IMR-90 (cell line): ENCODE measurements around the gene PNMA8A. TPM values are rescaled to one million over a fixed set of nuclear protein-coding genes. Genes with fewer than 3 reads are reported as not detected.

Experiments used
- ATAC-seq: fragments of 200-7000 bp; cut with Tn5 transposase; 2 replicates; pipeline ENCODE4 v1.9.1; 2020; ENCODE audit warnings: low read depth, mild to moderate bottlenecking, moderate library complexity
- BruUV-seq: library from RNA; stranded (reverse); fragments of 400-500 nt; replicated peaks from 2 replicates; lab custom pipeline; 2021; lab: Mats Ljungman, UMichigan
- CTCF ChIA-PET: fragments of 300-600 bp; formaldehyde crosslinking; extraction: SDS; loops from one replicate; lab custom pipeline; 2021; ENCODE audit warnings: antibody characterized with exemption; lab: Yijun Ruan, JAX
- POLR2A ChIA-PET: fragments of 300-600 bp; sonication (Branson Sonifier 250); formaldehyde crosslinking; loops from one replicate; lab custom pipeline; 2022; ENCODE audit warnings: antibody characterized with exemption; ENCODE audit not compliant: unreplicated experiment; lab: Charles Lee
- DNase-seq: peaks from one replicate; pipeline ENCODE4 v3.0.0; 2013
- H2AFZ ChIP-seq: replicated peaks from 2 replicates; pipeline ENCODE3; 2013; ENCODE audit warnings: low read length, mild to moderate bottlenecking; ENCODE audit not compliant: poor library complexity
- H2AK5ac ChIP-seq: 2 replicates; pipeline ENCODE4 v1.6.1; 2013; ENCODE audit warnings: low read depth, low read length, inconsistent platforms
- H2AK9ac ChIP-seq: replicated peaks from 2 replicates; pipeline ENCODE3; 2013; ENCODE audit warnings: mild to moderate bottlenecking, low read depth, low read length, moderate library complexity; ENCODE audit not compliant: poor library complexity
- H2BK120ac ChIP-seq: 2 replicates; pipeline ENCODE4 v1.6.1; 2013; ENCODE audit warnings: low read depth, low read length, inconsistent platforms
- H2BK15ac ChIP-seq: 3 replicates; pipeline ENCODE4 v1.6.1; 2013; ENCODE audit warnings: low read depth, low read length, inconsistent platforms
- H2BK20ac ChIP-seq: 2 replicates; pipeline ENCODE4 v1.6.1; 2013; ENCODE audit warnings: low read depth, mild to moderate bottlenecking, inconsistent platforms, low read length, moderate library complexity
- H2BK5ac ChIP-seq: 2 replicates; pipeline ENCODE4 v1.6.1; 2013; ENCODE audit warnings: mild to moderate bottlenecking, low read depth, low read length, inconsistent platforms; ENCODE audit not compliant: poor library complexity, severe bottlenecking
- H3K14ac ChIP-seq: replicated peaks from 2 replicates; pipeline ENCODE4 v1.6.1; 2013; ENCODE audit warnings: low read depth, low read length, inconsistent platforms
- H3K18ac ChIP-seq: 2 replicates; pipeline ENCODE4 v1.6.1; 2013; ENCODE audit warnings: low read depth, low read length, control low read depth
- H3K23ac ChIP-seq: 2 replicates; pipeline ENCODE4 v1.6.1; 2013; ENCODE audit warnings: low read depth, low read length, inconsistent platforms
- H3K27ac ChIP-seq: 2 replicates; pipeline ENCODE4 v1.5.1; 2013; ENCODE audit warnings: mild to moderate bottlenecking, control low read depth, low read length; ENCODE audit not compliant: insufficient read depth
- H3K27me3 ChIP-seq: 2 replicates; pipeline ENCODE4 v1.6.1; 2013; ENCODE audit warnings: low read length; ENCODE audit not compliant: control insufficient read depth, insufficient read depth
- H3K36me3 ChIP-seq: 2 replicates; pipeline ENCODE4 v1.6.1; 2013; ENCODE audit warnings: low read length, mixed read lengths; ENCODE audit not compliant: control insufficient read depth, insufficient read depth
- H3K4ac ChIP-seq: 2 replicates; pipeline ENCODE4 v1.6.1; 2013; ENCODE audit warnings: low read depth, low read length, inconsistent platforms
- H3K4me1 ChIP-seq: 2 replicates; pipeline ENCODE4 v1.6.1; 2013; ENCODE audit warnings: low read length, mixed read lengths; ENCODE audit not compliant: control insufficient read depth, insufficient read depth
- H3K4me2 ChIP-seq: 2 replicates; pipeline ENCODE4 v1.6.1; 2013; ENCODE audit warnings: low read depth, mild to moderate bottlenecking, control low read depth, low read length, moderate library complexity
- H3K4me3 ChIP-seq: 2 replicates; pipeline ENCODE4 v1.5.1; 2013; ENCODE audit warnings: low read depth, mild to moderate bottlenecking, control low read depth, low read length, moderate library complexity; ENCODE audit not compliant: insufficient read depth
- H3K56ac ChIP-seq: 2 replicates; pipeline ENCODE4 v1.6.1; 2013; ENCODE audit warnings: low read length, inconsistent platforms; ENCODE audit not compliant: insufficient read depth; ENCODE audit errors: extremely low read depth
- H3K79me1 ChIP-seq, 2 experiments: 2 replicates each; pipeline ENCODE4 v1.6.1; 2013; ENCODE audit warnings: low read length in 2 of 2, inconsistent platforms in 1 of 2, low read depth in 1 of 2
- H3K9ac ChIP-seq: 2 replicates; pipeline ENCODE4 v1.6.1; 2013; ENCODE audit warnings: low read depth, low read length, control low read depth
- H3K9me1 ChIP-seq: 2 replicates; pipeline ENCODE4 v1.6.1; 2013; ENCODE audit warnings: low read length, inconsistent platforms; ENCODE audit not compliant: insufficient read depth
- H3K9me3 ChIP-seq: 2 replicates; pipeline ENCODE4 v1.6.1; 2013; ENCODE audit warnings: low read length; ENCODE audit not compliant: control insufficient read depth, insufficient read depth
- H4K20me1 ChIP-seq: 2 replicates; pipeline ENCODE4 v1.6.1; 2013; ENCODE audit warnings: low read length, inconsistent platforms; ENCODE audit not compliant: insufficient read depth
- H4K5ac ChIP-seq: 2 replicates; pipeline ENCODE4 v1.6.1; 2013; ENCODE audit warnings: mild to moderate bottlenecking, low read depth, low read length, control low read depth
- H4K8ac ChIP-seq, 2 experiments: 2 replicates each; pipeline ENCODE4 v1.6.1; 2013; ENCODE audit warnings: low read depth in 2 of 2, low read length in 2 of 2, control low read depth in 1 of 2, inconsistent platforms in 1 of 2
- H4K91ac ChIP-seq: 2 replicates; pipeline ENCODE4 v1.6.1; 2013; ENCODE audit warnings: low read depth, low read length, inconsistent platforms; ENCODE audit not compliant: insufficient read depth
- BHLHE40 ChIP-seq: fragments of 150-350 bp; IDR thresholded peaks from 2 replicates; pipeline ENCODE4 v1.6.1; 2016; ENCODE audit warnings: mild to moderate bottlenecking, low read depth, low read length
- CEBPB ChIP-seq: IDR thresholded peaks from 2 replicates; pipeline ENCODE4 v1.6.1; 2012; ENCODE audit warnings: low read depth, low read length, improper control_type of control experiment
- CHD1 ChIP-seq: IDR thresholded peaks from 2 replicates; pipeline ENCODE4 v1.6.1; 2012; ENCODE audit warnings: low read depth, low read length, improper control_type of control experiment
- ELK1 ChIP-seq: fragments of 150-350 bp; IDR thresholded peaks from 2 replicates; pipeline ENCODE4 v1.6.1; 2016; ENCODE audit warnings: low read depth, mild to moderate bottlenecking, low read length, moderate library complexity, borderline replicate concordance
- FOS ChIP-seq: fragments of 150-350 bp; IDR thresholded peaks from 2 replicates; pipeline ENCODE4 v1.6.1; 2016; ENCODE audit warnings: low read depth, low read length
- MAZ ChIP-seq: IDR thresholded peaks from 2 replicates; pipeline ENCODE4 v1.6.1; 2012; ENCODE audit warnings: low read depth, mild to moderate bottlenecking, low read length, improper control_type of control experiment, moderate library complexity, borderline replicate concordance
- MXI1 ChIP-seq: IDR thresholded peaks from 2 replicates; pipeline ENCODE4 v1.6.1; 2012; ENCODE audit warnings: low read depth, mild to moderate bottlenecking, low read length, moderate library complexity, borderline replicate concordance
- NFE2L2 ChIP-seq: fragments of 150-350 bp; IDR thresholded peaks from 2 replicates; pipeline ENCODE4 v1.6.1; 2016; ENCODE audit warnings: low read depth, mild to moderate bottlenecking, low read length
- POLR2A ChIP-seq: IDR thresholded peaks from 2 replicates; pipeline ENCODE4 v1.6.1; 2012; ENCODE audit warnings: mild to moderate bottlenecking, low read depth, low read length
- RAD21 ChIP-seq: IDR thresholded peaks from 2 replicates; pipeline ENCODE4 v1.6.1; 2012; ENCODE audit warnings: low read length, improper control_type of control experiment
- RCOR1 ChIP-seq: IDR thresholded peaks from 2 replicates; pipeline ENCODE4 v1.6.1; 2012; ENCODE audit warnings: mild to moderate bottlenecking, low read length, improper control_type of control experiment; ENCODE audit not compliant: insufficient replicate concordance
- RFX5 ChIP-seq: IDR thresholded peaks from 2 replicates; pipeline ENCODE4 v1.8.0; 2012; ENCODE audit warnings: low read depth, mild to moderate bottlenecking, low read length, moderate library complexity
- SMC3 ChIP-seq: fragments of 150-350 bp; IDR thresholded peaks from 2 replicates; pipeline ENCODE4 v1.6.1; 2016; ENCODE audit warnings: low read depth, mild to moderate bottlenecking, antibody characterized with exemption, low read length, moderate library complexity
- USF2 ChIP-seq: fragments of 150-350 bp; IDR thresholded peaks from 2 replicates; pipeline ENCODE4 v1.6.1; 2017; ENCODE audit warnings: mild to moderate bottlenecking, antibody characterized with exemption, low read length, low read depth
- WGBS, 2 experiments: methylation state at CpG; one replicate each; pipeline versions ENCODE4 v1.1.5 to v1.1.7; 2013; ENCODE audit warnings: missing lambda C conversion rate in 2 of 2; ENCODE audit not compliant: insufficient read length in 1 of 2; ENCODE audit errors: extremely low coverage in 2 of 2; 5-methylcytosine and 5-hydroxymethylcytosine counted together
- dilution Hi-C: fragments of 300-500 bp; cut with HindIII; formaldehyde crosslinking; loops from one replicate; pipeline ENCODE4 v1.14.3; 2018; ENCODE audit warnings: low sequenced_read_pairs; ENCODE audit not compliant: unreplicated experiment
- in situ Hi-C: fragments of 300-500 bp; cut with MboI; formaldehyde crosslinking; loops from 3 replicates; pipeline ENCODE4 v1.14.3; 2019; ENCODE audit warnings: low sequenced_read_pairs, inconsistent platforms, mixed read lengths
- intact Hi-C: fragments of 100-400 bp; cut with micrococcal nuclease; formaldehyde crosslinking; loops from 2 replicates; pipeline ENCODE4 v1.10.0; 2022
- polyA plus RNA-seq, 3 experiments: library from polyadenylated mRNA; depleted of rRNA; stranded (reverse); fragments of >200 nt; gene quantifications; 2 replicates each; pipeline ENCODE4 v1.2.3, GENCODE V29; 2012; ENCODE audit warnings: low replicate concordance in 1 of 3
- total RNA-seq: library from RNA; depleted of rRNA; stranded (reverse); fragments of >200 nt; gene quantifications from 2 replicates; pipeline ENCODE4 v1.2.3, GENCODE V29; 2012

The PNMA8A gene
- total and polyA plus RNA-seq, 2 of the 4 experiments (the other 2 are of a cell fraction), result 0.77 to 0.90 TPM

GRCh38 chr19:46441866-46442265 is 29.5 kb downstream of the PNMA8A start:
- Histone ChIP-seq H3K79me1 (no peaks in the 10 kb centered on the region), H2BK20ac (no peak overlapping the region), H3K4me1 (peaks cover 1% of the 10 kb centered on the region; the same call in 1 of the 2 replicates), H2BK15ac (no peak overlapping the region), H4K5ac (no peak overlapping the region), H4K8ac (no peak overlapping the region), H3K4ac (no peak overlapping the region), H3K4me3 (no peak overlapping the region), H2AK9ac (no peak overlapping the region), H3K4me2 (no peak overlapping the region), H2BK5ac (no peak overlapping the region), H3K27ac (no peak overlapping the region), H3K14ac (no peak overlapping the region), H3K23ac (no peak overlapping the region), H3K18ac (no peak overlapping the region), H3K9me3 (no peaks in the 10 kb centered on the region), H2AFZ (no peak overlapping the region), H3K56ac (no peak overlapping the region), H3K9me1 (0 out of 2 replicates have a peak, but pooled peaks cover 2% of the 10 kb centered on the region), H4K20me1 (no peaks in the 10 kb centered on the region), H2AK5ac (no peak overlapping the region), H3K27me3 (no peaks in the 10 kb centered on the region), H3K9ac (no peak overlapping the region), H3K36me3 (no peaks in the 10 kb centered on the region), H4K91ac (no peak overlapping the region), H2BK120ac (no peak overlapping the region)
- in situ Hi-C loops, result no loop called here
- ATAC-seq (no peak), DNase-seq (no peak)
- intact Hi-C loops, result no loop called here
- dilution Hi-C loops, result no loop called here
- no TSS peak for BruUV-seq
- TF ChIP-seq USF2, result no peak
- no peak for TF ChIP-seq POLR2A
- no peak for TF ChIP-seq RFX5
- TF ChIP-seq CHD1, result no peak
- no peak for TF ChIP-seq RAD21
- no peak for TF ChIP-seq MAZ
- TF ChIP-seq ELK1, result no peak
- no peak for TF ChIP-seq SMC3
- TF ChIP-seq FOS, result no peak
- no peak for TF ChIP-seq BHLHE40
- TF ChIP-seq CEBPB, result no peak
- no peak for TF ChIP-seq MXI1
- TF ChIP-seq NFE2L2, result no peak
- TF ChIP-seq RCOR1, result no peak
- WGBS, 2 experiments, result no CpG with 5 or more reads among the region's 1 CpG
- ChIA-PET CTCF (no interaction called here), POLR2A (no interaction called here)
